A549 treated with RU486 at 1 μM for 4 hours (cell line): ENCODE results near the gene KRTAP10-3. TPM values are rescaled to one million over a fixed set of nuclear protein-coding genes. Genes with fewer than 3 reads are reported as not detected.

Experiments
- total RNA-seq: library from RNA; stranded (reverse); fragments of 200-300 nt; extraction: Qiagen RNA extraction; gene quantifications from 5 replicates; pipeline ENCODE4 v1.2.3, GENCODE V29; 2022; ENCODE audit warnings: low read depth

Gene KRTAP10-3
- not detected in 5 replicates for total RNA-seq

DNA sequence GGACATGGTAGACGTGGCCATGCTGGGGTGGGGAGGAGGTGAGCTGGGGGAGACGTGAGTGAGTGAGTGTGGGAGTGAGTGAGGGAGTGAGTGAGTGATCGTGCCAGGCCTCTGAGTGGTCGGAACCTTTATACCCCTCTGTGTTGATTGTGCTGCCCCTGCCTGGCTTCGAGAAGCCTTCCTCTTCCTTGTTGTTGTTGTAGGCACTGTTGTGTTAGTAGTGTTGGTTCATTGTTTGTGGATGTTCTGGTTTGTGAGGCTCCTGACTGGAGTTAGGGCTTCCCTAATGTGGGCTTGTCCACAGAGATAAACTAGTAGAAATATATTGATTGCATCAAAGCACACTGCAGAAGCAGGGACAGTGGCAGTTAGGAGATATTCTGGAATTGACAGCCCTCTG is at the start of gene KRTAP10-3:
TSS of gene KRTAP10-3 (minus strand) at position 101 of the 400 bp plus-strand sequence. CDS start at position 21, 80 bp downstream.

DNA sequence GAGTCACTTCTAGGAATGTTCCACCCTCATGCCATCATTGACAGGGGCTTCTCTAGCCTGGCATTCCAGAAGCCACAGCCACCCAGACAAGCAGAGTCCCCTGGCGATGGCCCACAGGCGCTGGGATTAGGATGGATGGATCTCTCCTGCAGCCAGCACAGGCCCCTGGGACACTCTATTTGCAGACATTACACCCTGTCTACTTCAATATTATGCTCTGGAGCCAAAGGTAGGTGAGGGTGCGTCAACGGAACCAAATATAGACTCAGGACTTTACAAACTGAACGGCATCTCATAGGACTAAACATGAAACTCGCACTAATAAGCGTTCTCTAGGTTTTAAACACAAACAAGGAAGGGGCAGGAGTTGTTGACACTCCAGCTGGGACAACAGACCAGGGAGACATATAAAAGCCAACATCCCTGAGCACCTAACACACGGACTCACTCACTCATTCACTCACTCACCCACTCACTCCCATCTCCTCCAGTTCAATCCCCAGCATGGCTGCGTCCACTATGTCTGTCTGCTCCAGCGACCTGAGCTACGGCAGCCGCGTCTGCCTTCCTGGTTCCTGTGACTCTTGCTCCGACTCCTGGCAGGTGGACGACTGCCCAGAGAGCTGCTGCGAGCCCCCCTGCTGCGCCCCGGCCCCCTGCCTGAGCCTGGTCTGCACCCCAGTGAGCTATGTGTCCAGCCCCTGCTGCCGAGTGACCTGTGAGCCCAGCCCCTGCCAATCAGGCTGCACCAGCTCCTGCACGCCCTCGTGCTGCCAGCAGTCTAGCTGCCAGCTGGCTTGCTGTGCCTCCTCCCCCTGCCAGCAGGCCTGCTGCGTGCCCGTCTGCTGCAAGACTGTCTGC is 41.8 kb upstream of the KRTAP10-3 start, which contains the start of gene KRTAP10-7:
TSS of gene KRTAP10-7 (plus strand) at position 480 of the 861 bp plus-strand sequence. CDS start at position 505, 25 bp downstream.

DNA sequence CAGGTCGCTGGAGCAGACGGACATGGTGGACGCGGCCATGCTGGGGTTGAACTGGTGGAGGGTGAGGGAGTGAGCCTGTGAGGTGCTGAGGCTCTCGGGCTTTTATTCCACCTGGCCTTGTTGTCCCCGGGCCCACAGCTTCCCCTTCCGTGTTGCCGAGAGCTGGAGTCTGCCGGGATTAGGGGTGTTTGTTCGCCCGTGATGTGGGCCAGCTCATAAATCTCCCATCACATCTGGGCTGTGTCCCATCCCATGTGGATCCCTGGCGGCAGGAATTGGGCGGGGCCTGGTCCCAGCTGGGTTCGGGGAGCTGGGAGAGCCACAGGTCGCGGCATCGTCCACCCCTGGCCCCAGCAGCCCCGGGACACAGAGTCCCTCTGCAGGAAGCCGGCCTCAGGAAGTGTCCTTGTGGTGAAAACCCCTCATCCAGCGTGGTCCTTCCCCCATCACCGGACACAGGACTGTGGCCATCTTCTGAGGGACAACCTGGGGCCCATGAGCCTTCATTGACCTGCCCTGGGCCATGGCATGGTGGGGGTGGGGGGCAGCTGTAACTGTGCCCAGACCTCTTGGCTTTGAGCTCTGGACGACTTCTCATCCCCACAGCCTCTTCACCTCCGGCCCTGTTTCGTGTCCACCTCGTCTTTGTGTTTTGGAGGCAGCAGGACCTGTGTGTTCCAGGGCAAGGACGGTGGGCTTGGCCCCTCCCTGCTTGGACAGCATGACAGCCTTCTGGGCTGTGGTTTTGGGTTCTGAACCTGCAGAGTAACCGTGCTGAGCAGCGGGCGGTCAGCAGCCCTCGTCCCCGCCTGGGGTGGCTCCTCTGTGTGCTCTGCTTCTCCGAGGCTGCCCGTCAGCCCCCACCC is 34.1 kb upstream of the KRTAP10-3 start, which contains the start of gene KRTAP10-6:
TSS of gene KRTAP10-6 (minus strand) at position 60 of the 866 bp plus-strand sequence. CDS start at position 39, 21 bp downstream.

GRCh38 chr21:44580231-44580821 is 21.7 kb upstream of the KRTAP10-3 start, which contains the start of gene KRTAP10-5:
Gene KRTAP10-5, minus strand, starts transcription at chr21:44580604. Its CDS starts 26 bp downstream, at chr21:44580578.

GRCh38 chr21:44573630-44574456 is 15.2 kb upstream of the KRTAP10-3 start, which contains the start of gene KRTAP10-4:
Gene KRTAP10-4, plus strand, starts transcription at chr21:44573729. Its CDS starts 30 bp downstream, at chr21:44573759.

GRCh38 chr21:44551340-44551961 is 7.1 kb downstream of the KRTAP10-3 start, which contains the start of gene KRTAP10-2:
Gene KRTAP10-2, minus strand, starts transcription at chr21:44551505. Its CDS starts 47 bp downstream, at chr21:44551458.

GRCh38 chr21:44539991-44540666 is 18.5 kb downstream of the KRTAP10-3 start, which contains the start of gene KRTAP10-1:
Gene KRTAP10-1, minus strand, starts transcription at chr21:44540195. Its CDS starts 45 bp downstream, at chr21:44540150.

Other genes with a start within 250 kb of the KRTAP10-3 start
- gene CFAP410, start 219.4 kb downstream of the KRTAP10-3 start, total RNA-seq = 5.6 to 11.1 TPM (median 8.5 TPM) in 5 replicates
- 5.2 to 10.6 TPM (median 8.9 TPM) in 5 replicates for gene TRPM2, start 205.2 kb downstream of the KRTAP10-3 start, total RNA-seq
- gene LRRC3, start 103.3 kb downstream of the KRTAP10-3 start, total RNA-seq = 1.0 to 2.1 TPM (median 1.6 TPM) in 5 replicates
- not detected in 5 replicates for gene KRTAP10-1, start 18.6 kb downstream of the KRTAP10-3 start, total RNA-seq
- gene KRTAP10-2, start 7.3 kb downstream of the KRTAP10-3 start, total RNA-seq = not detected in 5 replicates
- not detected in 5 replicates for gene KRTAP10-4, start 14.9 kb upstream of the KRTAP10-3 start, total RNA-seq
- gene KRTAP10-5, start 21.8 kb upstream of the KRTAP10-3 start, total RNA-seq = not detected in 5 replicates
- gene KRTAP10-6, start 33.7 kb upstream of the KRTAP10-3 start, total RNA-seq = not detected in 5 replicates
- not detected in 5 replicates for gene KRTAP10-7, start 41.8 kb upstream of the KRTAP10-3 start, total RNA-seq
- gene KRTAP10-8, start 53.3 kb upstream of the KRTAP10-3 start, total RNA-seq = not detected in 5 replicates
- not detected in 5 replicates for gene KRTAP10-9, start 68.3 kb upstream of the KRTAP10-3 start, total RNA-seq
- gene KRTAP10-10, start 78.6 kb upstream of the KRTAP10-3 start, total RNA-seq = not detected in 5 replicates
- gene KRTAP10-11, start 87.6 kb upstream of the KRTAP10-3 start, total RNA-seq = not detected in 5 replicates
- gene KRTAP12-4, start 95.9 kb upstream of the KRTAP10-3 start, total RNA-seq = not detected in 5 replicates
- gene KRTAP12-3, start 99.1 kb upstream of the KRTAP10-3 start, total RNA-seq = not detected in 5 replicates
- gene KRTAP12-2, start 108.1 kb upstream of the KRTAP10-3 start, total RNA-seq = not detected in 5 replicates
- not detected in 5 replicates for gene KRTAP12-1, start 123.4 kb upstream of the KRTAP10-3 start, total RNA-seq
- not detected in 5 replicates for gene KRTAP10-12, start 138.4 kb upstream of the KRTAP10-3 start, total RNA-seq
- gene TSPEAR, start 152.8 kb upstream of the KRTAP10-3 start, total RNA-seq = not detected in 5 replicates
- gene UBE2G2, start 243.0 kb upstream of the KRTAP10-3 start, total RNA-seq = 29.2 to 37.0 TPM (median 35.4 TPM) in 5 replicates